GM18511 (cell line): ENCODE results near the gene BPGM.

Experiments
- ATAC-seq: cut with Tn5 transposase; IDR thresholded peaks from one replicate; pipeline ENCODE4 v1.9.1; 2021; ENCODE audit warnings: mild to moderate bottlenecking, moderate library complexity; ENCODE audit not compliant: unreplicated experiment

The BPGM gene

DNA sequence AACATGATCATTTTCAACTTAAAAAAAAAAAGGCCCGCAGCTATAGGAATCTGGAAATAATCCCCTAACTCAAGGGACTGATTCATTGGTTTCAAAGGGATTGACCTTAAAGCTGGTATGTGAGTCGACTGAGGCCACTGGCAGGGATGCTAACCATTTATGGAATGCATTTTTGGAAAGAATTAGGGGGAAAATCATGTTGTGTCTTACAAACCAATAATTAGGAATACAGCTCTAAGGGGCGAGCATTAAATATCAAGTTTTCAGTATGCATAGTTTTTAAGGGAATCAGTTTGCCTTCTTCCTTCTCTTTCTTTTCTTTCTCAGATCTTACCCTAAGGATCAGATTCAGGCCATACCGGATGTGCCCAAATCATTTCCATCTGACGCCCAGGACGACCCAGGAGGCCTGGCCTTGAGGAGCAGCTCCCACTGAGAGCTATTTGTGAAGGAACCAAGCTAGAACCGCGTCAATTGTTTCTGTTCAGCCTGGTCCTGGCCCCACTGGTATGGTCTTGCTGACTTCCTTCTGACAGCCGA, 48.7 kb downstream of the BPGM start:
- no peak for ATAC-seq

DNA sequence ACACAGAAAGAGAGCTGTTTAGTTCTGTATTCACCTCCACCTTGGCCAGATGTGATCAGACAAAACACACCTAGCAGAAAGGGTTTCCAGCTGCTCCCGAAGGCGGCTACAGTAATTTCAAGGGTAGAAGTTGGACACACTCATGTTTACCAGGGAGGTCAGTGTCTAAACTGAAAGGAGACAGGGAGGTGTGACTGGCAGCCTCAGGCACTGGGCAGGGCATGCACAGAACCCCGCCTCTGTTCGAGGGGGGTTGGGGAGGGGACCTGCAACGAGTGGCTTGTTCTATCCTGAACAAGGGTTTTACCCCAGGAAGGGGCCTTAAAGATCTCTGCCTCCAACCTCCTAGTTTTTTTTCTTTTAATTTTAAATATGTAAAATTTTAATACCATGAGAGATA, 49.6 kb downstream of the BPGM start:
- ATAC-seq: no peak

DNA sequence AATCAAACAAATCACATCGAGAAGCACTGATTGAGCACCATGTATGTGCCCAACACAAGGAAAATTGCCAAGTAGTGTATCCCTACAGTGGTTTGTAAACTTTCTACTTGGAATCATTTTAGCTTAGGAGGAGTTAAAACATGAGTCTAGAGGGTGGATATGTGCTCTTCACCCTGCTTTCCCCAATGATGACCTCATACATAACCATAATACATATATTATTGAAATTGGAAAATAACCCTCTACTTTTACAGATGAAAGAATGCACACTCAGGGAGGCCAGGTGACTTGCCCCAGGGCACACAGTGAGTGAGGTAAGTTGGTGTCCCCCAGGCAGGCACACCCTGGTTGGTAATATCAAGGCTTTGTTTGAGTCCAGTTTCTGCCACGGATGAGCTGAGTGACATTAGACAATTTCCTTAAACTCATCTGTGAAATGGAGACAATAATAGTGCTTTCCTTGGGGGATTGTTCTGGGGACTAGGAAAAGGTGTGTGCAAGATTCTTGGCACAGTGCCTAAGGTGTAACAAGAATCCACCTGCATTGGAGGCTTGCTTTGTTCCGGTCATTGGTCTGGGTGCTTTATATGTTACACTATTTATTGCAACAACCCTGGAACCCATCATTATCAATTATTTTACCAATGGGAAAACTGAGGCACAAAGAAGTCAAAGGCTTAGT, 50.7 kb downstream of the BPGM start:
- ATAC-seq: no peak

DNA sequence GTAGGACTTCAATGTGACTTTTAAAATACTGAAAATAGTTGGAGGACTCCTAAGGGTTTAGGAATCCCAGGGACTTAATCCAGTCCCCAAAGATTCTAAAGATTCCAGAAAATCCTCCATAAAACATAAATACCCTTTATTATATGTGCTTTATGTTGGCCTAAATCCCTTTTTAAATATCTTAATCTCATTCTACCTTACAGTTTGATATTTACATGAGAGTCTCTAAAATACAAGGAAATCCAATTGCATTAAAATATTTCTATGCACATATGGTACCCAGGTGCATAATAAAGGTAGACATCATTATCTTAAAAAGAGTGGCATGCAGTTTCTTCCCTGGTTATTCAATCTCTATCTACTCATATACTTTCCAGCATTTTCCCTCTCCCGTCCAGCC, 51.8 kb downstream of the BPGM start:
- ATAC-seq: no peak

DNA sequence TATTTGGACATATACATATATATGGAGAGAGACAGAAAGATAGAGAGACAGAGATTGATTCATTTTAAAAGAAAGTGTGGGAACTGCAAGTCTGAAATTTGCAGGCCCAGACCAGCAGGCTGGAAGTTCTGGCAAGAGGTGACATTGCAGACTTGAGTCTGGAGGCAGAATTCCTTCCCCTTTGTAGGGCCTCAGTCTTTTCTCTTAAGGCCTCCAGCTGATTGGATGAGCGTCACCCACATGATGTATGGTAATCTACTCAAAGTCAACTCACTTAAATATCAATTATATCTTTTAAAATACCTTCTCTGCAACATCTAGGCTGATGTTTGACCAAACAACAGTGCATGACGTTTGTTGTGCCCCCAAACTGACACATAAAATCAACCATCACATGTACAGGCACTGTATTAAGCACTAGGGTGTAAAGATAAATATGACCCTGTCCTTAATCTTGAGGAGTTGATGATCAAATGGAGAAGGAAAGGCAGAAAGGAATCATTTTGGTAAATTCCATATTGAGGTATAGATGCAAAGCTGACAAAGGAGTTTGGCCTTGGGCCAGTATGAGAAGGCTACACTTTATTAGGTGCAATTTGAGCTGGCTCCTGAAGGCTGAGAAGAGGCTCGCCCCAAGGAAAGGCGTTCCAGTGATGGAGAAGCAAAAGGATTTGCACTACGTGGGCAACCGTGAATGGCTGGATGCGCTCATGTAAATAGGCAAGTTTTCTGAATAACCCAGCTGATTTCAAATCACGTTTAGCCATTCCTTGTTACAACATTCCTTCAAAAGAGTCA, 52.6 kb downstream of the BPGM start:
- no peak for ATAC-seq

DNA sequence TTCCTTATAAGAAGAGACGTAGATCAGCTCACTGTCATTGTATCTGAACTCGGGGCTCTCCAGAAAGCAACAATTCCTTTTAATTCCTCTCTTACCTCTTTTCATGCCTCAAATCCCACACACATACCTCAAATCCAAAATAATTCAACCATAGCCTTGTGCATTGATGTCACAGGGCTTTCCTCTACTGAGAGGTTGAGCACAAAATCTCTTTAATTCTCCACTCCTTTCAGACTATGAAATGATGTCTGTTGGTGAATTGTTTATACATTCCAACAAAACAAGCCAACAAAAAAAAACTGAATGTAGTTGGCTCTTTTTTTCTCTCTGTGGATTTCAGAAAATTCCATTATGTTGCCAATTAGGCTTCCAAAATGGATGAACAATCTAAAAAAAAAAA, 53.2 kb downstream of the BPGM start:
- ATAC-seq: no peak

DNA sequence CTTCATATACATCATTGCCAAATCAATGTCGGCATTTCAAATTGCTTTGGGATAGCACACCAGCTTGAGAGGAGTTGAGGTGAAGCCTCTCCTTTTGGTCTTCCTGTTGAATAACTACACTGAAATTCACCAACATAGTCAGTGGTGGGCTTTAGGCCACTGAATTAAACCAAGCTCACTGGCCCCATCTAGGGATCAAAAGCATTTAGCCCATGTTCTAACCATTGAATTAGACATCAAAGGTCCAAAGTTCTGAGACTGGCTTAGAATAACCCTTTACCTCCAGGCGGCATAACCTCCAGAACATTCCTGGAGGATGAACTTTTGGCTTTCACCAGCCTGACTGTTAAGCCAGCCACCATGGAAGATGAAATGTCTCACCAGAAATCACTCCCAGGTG, 54.6 kb downstream of the BPGM start:
- no peak for ATAC-seq

DNA sequence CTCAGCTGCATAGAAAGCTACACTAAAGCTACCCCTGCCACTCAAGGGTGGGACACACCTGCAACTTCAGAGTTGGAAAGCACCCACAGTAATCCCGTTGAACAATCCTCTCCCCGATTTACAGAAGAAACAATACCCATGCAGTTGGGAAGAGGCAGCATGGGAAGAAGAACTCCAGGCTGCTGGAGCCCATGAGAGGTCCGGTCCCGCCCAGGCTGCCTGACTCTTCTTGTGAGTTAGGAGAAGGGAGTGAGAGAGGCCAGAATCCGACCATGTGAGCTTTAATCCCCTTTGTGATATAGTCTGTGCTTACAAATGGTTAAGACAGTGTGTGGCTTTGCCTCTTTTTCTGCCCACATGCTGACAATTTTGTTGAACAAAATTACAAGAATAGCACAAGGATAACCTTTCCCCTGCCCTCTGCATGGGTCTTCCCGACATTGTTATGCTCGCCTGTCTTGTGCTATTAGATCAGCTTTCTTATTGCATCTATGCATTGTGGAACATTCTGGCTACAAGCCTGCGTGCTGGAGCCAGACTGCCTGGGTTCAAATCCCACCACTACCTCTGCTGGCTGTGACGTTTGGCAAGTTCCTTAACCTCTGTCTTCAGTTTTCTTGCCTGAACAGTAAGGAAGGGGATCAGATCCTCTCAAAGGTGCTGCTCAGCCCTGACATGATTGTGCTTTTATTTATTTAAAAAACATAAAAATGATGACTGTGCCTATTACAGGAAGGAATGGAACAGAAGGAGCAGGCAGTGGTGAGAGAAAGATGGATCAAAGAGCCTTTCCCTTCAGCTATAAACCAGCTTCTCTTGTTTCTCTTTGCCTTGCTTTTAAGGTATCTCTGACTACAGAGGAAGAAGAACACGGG, 56.0 kb downstream of the BPGM start:
- no peak for ATAC-seq

DNA sequence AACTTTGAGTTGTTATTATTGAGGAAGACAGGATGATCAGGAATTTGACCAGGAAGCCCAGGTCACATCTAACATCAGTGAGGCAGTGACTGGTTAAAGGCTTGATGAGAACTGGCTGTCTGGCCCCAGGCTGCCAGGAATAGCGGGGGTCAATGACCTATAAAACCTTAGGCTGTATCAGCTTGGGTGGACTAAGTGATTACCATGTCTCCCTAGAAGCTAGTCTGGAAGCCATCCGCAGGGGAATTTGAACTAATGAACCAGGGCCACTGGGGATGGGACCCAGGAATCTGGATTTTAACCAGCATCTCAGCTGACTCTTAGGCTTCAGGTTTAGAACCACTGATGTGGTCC, 56.6 kb downstream of the BPGM start:
- ATAC-seq: no peak

DNA sequence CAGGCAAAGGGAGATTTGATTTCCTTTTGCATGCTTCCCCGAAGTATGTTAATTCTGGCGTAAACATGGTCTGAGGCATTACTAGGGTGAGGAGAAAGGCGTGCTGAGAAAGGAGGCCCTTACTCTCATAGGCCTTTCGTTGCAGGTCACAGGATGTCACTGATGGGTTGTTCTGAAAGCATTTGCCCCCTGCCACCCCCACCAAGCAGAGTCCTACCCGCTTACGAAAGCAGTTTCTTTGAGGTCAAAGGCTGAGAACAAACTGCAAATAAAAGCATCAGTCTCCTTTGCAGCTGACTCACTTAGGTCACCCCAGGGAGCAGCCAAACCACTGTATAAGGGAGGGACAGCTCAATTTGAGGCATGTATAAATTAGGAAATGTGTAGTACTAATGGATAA, 57.1 kb downstream of the BPGM start:
- ATAC-seq: no peak

DNA sequence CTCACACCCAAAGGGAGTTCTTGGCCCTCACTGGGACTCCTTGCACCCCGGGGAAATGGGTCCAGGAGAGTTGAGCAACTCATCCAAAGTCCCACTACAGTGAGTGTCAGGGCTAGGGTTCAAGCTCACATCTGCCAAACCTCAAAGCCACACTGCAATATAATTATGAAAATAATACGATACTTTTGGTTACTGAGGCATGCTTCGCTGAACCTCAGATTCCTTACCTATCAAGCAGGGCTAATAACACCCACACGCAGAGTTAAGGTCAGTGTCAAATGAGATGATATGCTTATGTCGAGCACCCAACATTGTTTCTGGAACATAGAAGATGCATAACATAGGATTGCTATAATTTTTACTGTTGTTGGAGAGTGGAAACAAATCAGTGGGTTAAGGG, 58.2 kb downstream of the BPGM start:
- no peak for ATAC-seq

DNA sequence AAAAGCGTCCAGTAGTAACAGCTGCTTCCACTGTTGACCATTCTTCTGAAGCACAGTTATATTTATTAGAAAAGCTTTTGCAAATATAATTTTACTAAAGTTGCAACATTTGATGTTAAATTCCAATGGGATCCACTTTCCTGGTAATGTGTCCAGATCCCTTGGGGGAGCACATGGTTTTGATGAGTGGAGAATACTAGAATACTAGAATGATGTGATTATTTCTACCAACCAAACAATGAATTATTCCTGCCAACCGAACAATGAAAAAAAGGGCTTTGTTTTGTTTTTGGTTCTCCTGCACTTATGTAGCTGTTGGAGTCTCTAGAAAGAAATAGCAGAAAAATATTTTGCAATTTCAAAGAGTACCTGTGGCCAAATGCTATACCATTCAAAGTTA, 59.1 kb downstream of the BPGM start:
- no peak for ATAC-seq

DNA sequence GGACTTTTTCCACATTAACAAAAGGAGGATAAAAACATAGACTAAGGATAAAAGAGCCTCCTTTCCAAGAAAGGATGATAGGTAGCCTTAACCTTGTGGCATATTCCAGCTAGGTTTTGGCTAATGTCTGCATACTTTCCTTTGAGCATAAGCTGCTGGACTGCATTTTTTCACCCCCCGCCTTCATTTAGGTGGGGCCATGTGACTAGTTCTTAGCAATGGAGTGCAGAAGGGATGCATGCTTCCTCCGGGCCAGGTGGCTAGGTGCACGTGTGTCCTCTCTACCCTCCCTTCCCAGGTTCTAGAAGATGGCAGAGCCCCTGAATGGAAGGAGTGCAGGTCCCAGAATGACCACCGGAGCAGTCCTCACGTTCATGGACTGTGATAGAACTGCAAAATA, 59.8 kb downstream of the BPGM start:
- ATAC-seq: no peak

DNA sequence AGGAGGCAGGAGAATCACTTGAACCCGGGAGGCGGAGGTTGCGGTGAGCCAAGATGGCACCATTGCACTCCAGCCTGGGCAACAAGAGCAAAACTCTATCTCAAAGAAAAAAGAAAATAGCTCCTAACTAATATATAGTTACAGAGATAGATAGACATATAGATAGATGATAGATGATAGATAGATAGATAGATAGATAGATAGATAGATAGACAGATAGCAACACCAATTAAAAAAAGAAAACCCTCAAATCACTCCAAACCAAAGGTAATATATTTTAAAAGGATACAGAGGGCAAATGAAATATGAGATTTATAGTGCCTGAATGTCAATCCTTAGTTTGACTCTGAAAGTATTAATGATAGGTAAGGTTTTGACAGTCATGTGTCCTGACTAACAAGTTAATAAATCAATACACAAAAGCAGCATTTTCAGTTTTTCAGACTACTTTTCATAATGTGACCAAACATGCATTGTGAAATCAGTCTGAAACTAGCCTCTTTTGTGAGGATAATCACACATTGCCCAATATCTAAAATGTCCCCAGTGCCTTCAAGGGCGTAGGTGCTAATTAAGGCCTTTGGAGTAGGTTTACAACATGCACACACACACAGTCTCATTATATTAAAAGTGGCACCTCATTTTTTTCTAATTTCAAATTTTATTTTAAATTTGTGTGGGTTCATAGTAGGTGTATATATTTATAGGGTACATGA, 61.2 kb downstream of the BPGM start:
- no peak for ATAC-seq

DNA sequence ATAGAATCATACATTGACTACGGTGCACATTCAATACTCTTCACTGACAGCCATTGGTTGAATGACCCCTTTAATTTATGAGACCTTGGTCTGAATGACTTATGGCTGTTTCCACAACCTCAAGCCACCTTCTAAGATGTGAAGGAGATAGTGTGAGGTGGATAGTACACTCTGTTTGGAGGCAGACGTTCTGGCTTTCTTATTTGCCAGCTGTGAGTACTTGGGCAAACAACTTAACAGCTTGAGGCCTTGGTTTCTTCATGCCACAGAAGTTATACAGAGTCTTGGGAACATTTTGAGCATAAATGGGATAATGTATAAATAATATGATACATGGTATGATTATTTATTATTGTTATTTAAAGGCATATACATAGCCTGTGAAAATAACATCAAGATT, 62.0 kb downstream of the BPGM start:
- ATAC-seq: no peak

DNA sequence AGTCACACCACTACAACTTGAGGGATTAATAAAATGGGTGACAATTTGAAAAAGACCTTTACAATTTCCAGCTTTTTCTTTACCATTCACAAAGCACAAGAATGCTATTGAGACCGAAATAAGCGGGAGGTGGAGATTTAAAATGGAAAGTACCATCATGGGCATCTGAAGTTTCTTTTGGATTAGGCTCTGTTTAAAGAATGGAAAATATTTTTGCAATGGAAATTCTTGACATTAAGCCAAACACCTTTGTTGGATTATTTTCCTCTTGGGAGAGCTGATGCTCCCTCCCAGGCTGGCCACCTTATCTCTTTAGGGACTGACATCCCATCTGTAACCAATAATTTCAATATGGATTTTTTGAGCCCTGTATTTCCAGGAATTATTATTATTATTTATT, 62.5 kb downstream of the BPGM start:
- ATAC-seq: no peak

DNA sequence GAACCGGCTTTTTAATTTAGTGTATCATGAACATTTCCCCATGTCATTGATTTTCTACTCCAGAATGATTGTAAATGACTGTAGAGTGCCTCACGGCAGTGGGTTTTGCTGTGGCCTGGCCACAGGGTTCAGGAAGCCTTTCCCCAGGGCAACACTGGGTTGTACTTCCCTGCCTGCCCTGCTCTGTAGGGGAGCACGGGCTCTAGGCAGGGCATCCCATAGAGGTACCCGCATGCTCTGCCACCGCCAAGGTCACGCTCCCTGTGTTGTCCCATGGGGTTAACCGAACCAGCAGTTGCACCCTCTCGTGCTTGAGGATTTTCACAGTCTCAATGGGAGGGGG, 63.8 kb downstream of the BPGM start:
- no peak for ATAC-seq

DNA sequence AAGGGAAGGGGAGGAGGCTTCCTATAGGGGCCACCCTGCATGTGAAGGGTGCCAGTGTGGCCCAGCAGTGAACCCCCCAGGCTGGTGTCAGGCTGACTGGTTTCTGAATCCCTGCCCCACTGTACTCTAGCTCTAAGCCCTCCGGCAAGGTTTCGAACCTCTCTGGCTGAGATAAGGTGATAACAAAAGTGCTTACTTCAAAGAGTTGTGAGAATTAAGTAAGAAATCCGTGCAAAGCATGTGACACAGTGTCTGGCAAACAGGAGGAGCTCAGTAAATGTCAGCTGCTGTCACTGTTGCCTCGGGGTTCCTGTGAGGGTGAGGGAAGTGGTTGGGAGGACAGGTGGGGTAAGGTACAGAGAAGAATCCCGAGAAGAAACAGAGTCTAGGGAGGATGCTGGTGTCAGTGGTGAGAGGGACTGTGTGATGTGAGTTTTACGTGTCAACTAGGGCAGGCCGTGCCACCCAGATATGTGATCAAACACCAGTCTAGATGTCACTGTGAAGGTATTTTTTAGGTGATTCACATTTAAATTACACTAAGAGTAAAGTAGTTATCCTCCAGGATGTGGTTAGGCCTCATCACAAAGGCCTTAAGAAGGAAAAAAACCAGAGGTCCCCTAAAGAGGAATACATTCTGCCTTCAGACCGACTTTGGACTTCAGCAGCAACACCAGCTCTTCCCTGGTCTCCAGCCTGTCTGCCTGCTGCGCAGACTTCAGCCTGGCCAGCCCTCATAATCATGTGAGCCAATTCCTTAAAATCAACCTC, 64.4 kb downstream of the BPGM start:
- ATAC-seq: no peak

DNA sequence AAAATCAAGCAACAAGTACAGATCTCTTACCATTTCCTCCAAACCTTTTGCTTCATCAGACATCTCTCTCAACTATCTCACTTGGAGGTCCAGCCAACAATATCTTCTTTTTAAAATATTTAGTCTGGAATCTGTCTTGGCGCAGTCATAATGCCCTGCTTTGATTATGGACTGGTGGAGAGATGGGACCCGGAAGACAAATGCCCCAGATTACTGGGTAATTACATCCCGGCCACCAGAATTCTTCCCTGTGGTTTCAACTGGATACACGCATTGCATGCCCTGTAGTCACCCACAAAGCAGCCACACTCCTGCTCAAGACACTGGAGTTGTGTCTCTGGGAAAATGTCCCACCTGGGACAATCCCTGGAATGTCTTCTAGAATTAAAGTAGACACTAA, 65.5 kb downstream of the BPGM start:
- no peak for ATAC-seq

DNA sequence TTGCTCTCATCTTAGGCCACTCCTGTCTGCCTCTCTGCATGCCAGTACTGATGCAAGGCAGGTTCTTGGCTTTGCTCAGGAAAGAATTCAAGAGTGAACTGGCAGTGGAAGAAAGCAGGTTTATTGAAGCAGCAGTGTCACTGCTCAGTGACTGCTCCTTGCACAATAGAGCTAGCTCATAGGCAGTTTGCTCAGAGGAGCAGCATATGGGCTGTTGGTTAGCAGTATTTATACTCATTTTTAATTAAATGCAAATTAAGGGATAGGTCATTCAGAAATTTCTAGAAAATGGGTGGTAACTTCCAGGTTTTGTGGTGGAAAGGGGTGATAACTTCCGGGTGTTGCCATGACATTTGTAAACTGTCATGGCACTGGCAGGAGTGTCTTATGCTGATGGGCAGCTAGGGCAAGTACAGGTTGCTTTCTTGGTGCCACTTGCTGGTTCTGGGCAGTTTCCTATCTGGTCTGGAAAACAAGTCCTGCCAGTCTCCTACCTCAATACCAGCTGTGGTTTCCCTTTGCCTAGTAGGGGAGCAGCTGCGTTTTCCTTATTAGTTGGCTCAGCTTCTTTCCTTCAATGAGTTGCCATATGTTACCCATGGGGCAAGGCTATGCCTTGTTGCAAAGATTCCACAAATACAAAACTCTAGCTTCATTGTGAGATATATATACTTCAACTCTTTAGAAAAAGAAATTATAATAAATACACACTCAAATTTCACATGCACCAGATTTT, 68.0 kb downstream of the BPGM start:
- ATAC-seq: no peak
